ENCODE results near the gene PGAP3. TPM values are rescaled to one million over a fixed set of nuclear protein-coding genes. Genes with fewer than 3 reads are reported as not detected.
A peak's percentile ranks its signal among the peaks of the same experiment; 100 is the strongest.

PGAP3 gene
- total RNA-seq, 2 donors from 2014 or later: 22.6 to 29.3 TPM

DNA sequence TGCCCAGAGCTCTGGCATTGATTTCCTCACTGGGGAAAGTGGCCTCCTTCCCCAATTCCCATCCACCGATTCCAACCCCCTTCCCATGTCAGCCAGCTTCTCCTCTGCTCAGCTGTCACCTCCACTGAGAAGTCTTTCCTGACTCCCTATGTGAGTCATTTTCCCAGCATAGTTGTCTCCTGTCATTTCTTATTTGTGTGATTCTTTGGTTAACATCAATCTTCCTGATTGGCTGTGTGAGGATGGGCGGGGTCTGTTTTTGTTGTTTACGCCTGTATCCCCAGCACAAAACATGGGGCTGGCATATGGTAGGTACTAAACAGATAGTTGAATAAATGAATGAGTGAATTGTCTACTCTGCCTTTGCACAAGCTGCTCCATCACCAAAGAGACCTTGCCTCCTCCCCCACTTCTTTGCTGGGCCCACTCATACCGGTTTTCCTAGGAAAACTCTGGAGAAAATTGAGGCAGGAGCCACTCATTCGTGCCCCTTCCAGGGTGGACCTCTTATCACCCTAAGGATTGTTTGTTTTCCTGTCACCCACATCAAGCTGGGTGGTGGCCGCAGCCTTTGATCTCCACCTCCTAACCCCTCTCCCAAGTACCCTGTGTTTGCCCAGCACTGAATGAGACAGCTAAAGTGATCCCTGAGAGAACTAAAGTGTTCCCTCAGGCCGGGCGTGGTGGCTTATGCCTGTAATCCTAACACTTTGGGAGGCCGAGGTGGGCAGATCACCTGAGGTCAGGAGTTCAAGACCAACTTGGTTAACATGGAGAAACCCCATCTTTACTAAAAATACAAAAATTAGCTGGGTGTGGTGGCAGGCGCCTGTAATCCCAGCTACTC is 48.7 kb upstream of the PGAP3 start:
- peaks cover 5% of the 10 kb centered on the region for H3K4me1 ChIP-seq (ENCODE audit: control insufficient read depth, insufficient read depth, low read length)
- WGBS, 2 experiments (ENCODE audit: insufficient coverage in 1 of 2, insufficient read length in 1 of 2): 85% methylated on average over 8 to 10 of the region's 10 CpGs
- H3K4me3 ChIP-seq (ENCODE audit: low read length): no peak overlapping the region
- no peaks in the 10 kb centered on the region for H3K9me3 ChIP-seq (ENCODE audit: control insufficient read depth, low read length)
- no peak overlapping the region for H3K27ac ChIP-seq (ENCODE audit: low read depth, low read length)
- no peak for DNase-seq
- H3K9me3 Mint-ChIP-seq: no peaks in the 10 kb centered on the region
- no peaks in the 10 kb centered on the region for H3K27me3 ChIP-seq (ENCODE audit: control insufficient read depth, insufficient read depth, low read length, poor library complexity, severe bottlenecking)
- H3K9ac ChIP-seq (ENCODE audit: extremely low read depth, low read length, poor library complexity, severe bottlenecking): no peak overlapping the region
- no peaks in the 10 kb centered on the region for H3K36me3 Mint-ChIP-seq (ENCODE audit: low read depth)
- no peaks in the 10 kb centered on the region for H3K27me3 Mint-ChIP-seq (ENCODE audit: insufficient read depth)
- no peaks in the 10 kb centered on the region for H3K36me3 ChIP-seq (ENCODE audit: control insufficient read depth, insufficient read depth, low read length)
- H3K27ac Mint-ChIP-seq: no peak overlapping the region
- peaks cover 27% of the 10 kb centered on the region for H3K4me1 Mint-ChIP-seq
- H3K4me3 Mint-ChIP-seq: peak overlapping the region; percentile 88
- TF ChIP-seq, protein P1, sequence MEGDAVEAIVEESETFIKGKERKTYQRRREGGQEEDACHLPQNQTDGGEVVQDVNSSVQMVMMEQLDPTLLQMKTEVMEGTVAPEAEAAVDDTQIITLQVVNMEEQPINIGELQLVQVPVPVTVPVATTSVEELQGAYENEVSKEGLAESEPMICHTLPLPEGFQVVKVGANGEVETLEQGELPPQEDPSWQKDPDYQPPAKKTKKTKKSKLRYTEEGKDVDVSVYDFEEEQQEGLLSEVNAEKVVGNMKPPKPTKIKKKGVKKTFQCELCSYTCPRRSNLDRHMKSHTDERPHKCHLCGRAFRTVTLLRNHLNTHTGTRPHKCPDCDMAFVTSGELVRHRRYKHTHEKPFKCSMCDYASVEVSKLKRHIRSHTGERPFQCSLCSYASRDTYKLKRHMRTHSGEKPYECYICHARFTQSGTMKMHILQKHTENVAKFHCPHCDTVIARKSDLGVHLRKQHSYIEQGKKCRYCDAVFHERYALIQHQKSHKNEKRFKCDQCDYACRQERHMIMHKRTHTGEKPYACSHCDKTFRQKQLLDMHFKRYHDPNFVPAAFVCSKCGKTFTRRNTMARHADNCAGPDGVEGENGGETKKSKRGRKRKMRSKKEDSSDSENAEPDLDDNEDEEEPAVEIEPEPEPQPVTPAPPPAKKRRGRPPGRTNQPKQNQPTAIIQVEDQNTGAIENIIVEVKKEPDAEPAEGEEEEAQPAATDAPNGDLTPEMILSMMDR (conservative IDR thresholded peaks at IDR 0.05): no peak

DNA sequence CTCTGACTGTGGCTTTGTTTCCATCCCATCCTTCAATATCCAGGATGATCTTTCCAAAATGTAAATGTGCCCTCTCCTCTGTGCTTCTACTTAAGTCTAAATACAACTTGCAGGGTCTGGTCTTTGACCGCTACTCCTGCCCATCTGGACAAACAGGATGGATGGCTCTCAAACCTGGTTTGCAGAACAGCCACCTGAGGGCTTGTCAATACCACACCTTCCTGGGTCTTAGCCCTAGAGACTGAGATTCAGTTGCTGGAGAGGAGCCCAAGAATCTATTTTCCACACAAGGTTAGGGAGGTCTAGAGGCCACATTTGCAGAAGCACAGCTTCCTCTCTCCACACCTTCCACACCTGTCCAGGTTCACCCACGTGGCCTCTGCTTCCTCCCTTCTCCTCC is 48.0 kb upstream of the PGAP3 start:
- Mint-ChIP-seq H3K9me3 (no peaks in the 10 kb centered on the region), H3K4me3 (no peak overlapping the region), H3K36me3 (ENCODE audit: low read depth) (no peaks in the 10 kb centered on the region), H3K4me1 (peaks cover 21% of the 10 kb centered on the region), H3K27me3 (ENCODE audit: insufficient read depth) (no peaks in the 10 kb centered on the region), H3K27ac (no peak overlapping the region)
- no peak overlapping the region for H3K9ac ChIP-seq (ENCODE audit: extremely low read depth, low read length, poor library complexity, severe bottlenecking)
- no peaks in the 10 kb centered on the region for H3K36me3 ChIP-seq (ENCODE audit: control insufficient read depth, insufficient read depth, low read length)
- TF ChIP-seq, protein P1 (conservative IDR thresholded peaks at IDR 0.05): no peak
- no peaks in the 10 kb centered on the region for H3K27me3 ChIP-seq (ENCODE audit: control insufficient read depth, insufficient read depth, low read length, poor library complexity, severe bottlenecking)
- H3K4me1 ChIP-seq (ENCODE audit: control insufficient read depth, insufficient read depth, low read length): peaks cover 5% of the 10 kb centered on the region
- DNase-seq: no peak
- no peaks in the 10 kb centered on the region for H3K9me3 ChIP-seq (ENCODE audit: control insufficient read depth, low read length)
- H3K4me3 ChIP-seq (ENCODE audit: low read length): no peak overlapping the region
- H3K27ac ChIP-seq (ENCODE audit: low read depth, low read length): no peak overlapping the region
- WGBS, 2 experiments (ENCODE audit: insufficient coverage in 1 of 2, insufficient read length in 1 of 2): 78 to 80% methylated on average over 2 of the region's 2 CpGs

DNA sequence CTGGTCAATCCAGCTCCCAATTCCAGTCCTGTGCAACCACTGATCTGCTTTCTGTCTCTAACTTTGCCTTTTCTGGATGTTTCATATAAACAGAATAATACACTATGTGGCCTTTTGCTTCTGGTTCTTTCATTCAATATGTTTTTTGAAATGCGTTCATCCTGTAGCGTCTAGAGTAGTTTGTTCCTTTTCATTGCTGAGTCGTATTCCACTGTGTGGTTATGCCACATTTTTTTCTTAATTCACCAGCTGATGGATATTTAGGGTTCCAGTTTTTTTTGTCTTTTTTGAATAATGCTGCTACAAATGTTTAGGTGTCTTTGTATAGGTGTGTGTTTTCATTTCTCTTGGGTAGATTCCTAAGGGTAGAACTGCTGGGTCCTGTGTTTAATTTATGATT is 44.7 kb upstream of the PGAP3 start:
- no peaks in the 10 kb centered on the region for H3K27me3 Mint-ChIP-seq (ENCODE audit: insufficient read depth)
- Histone ChIP-seq H3K9me3 (ENCODE audit: control insufficient read depth, low read length) (no peaks in the 10 kb centered on the region), H3K4me3 (ENCODE audit: low read length) (no peak overlapping the region), H3K27me3 (ENCODE audit: control insufficient read depth, insufficient read depth, low read length, poor library complexity, severe bottlenecking) (no peaks in the 10 kb centered on the region), H3K36me3 (ENCODE audit: control insufficient read depth, insufficient read depth, low read length) (no peaks in the 10 kb centered on the region), H3K4me1 (ENCODE audit: control insufficient read depth, insufficient read depth, low read length) (no peaks in the 10 kb centered on the region), H3K9ac (ENCODE audit: extremely low read depth, low read length, poor library complexity, severe bottlenecking) (no peak overlapping the region), H3K27ac (ENCODE audit: low read depth, low read length) (no peak overlapping the region)
- H3K9me3 Mint-ChIP-seq: no peaks in the 10 kb centered on the region
- H3K4me1 Mint-ChIP-seq: peaks cover 16% of the 10 kb centered on the region
- DNase-seq: no peak
- H3K36me3 Mint-ChIP-seq (ENCODE audit: low read depth): peaks cover 3% of the 10 kb centered on the region
- no peak overlapping the region for H3K4me3 Mint-ChIP-seq
- TF ChIP-seq, protein P1 (conservative IDR thresholded peaks at IDR 0.05): no peak
- H3K27ac Mint-ChIP-seq: no peak overlapping the region
- 99 to 100% methylated on average over 2 to 3 of the region's 3 CpGs for WGBS, 2 experiments (ENCODE audit: insufficient coverage in 1 of 2, insufficient read length in 1 of 2)
